OCI-LY3 (cell line): ENCODE data around the gene MASP1.

Source experiments
- EZH2phosphoT487 ChIP-seq: fragments of 200-600 bp; shearing (Covaris generic); IDR thresholded peaks from 2 replicates; pipeline ENCODE4 v1.6.1; 2018; ENCODE audit warnings: antibody characterized with exemption, mixed run types, low read depth
- TF ChIP-seq, protein P1 (sequence below): fragments of 200-600, 300-600 bp; sonication (generic); IDR thresholded peaks from 2 replicates; pipeline ENCODE4 v1.5.1; 2014; ENCODE audit warnings: antibody characterized with exemption, low read length, low read depth

DNA sequence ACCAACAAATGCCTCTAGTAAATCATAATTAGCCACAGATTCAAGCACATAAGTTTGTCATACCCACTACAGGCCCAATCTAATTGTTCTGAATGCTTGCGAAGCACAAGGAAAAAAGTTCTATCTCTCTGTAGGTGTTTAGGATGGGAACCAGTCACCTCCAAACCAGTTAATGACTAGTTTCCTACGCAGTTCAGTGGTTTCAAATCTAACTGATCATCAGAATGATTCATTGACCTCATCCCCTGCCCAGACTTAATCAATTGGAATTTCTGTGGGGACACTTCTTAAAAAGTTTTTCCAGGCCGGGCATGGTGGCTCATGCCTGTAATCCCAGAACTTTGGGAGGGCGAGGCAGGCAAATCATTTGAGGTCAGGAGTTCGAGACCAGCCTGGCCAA lies 24.3 kb upstream of the MASP1 start:
- TF ChIP-seq, protein P1, sequence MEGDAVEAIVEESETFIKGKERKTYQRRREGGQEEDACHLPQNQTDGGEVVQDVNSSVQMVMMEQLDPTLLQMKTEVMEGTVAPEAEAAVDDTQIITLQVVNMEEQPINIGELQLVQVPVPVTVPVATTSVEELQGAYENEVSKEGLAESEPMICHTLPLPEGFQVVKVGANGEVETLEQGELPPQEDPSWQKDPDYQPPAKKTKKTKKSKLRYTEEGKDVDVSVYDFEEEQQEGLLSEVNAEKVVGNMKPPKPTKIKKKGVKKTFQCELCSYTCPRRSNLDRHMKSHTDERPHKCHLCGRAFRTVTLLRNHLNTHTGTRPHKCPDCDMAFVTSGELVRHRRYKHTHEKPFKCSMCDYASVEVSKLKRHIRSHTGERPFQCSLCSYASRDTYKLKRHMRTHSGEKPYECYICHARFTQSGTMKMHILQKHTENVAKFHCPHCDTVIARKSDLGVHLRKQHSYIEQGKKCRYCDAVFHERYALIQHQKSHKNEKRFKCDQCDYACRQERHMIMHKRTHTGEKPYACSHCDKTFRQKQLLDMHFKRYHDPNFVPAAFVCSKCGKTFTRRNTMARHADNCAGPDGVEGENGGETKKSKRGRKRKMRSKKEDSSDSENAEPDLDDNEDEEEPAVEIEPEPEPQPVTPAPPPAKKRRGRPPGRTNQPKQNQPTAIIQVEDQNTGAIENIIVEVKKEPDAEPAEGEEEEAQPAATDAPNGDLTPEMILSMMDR, result no peak
- TF ChIP-seq EZH2phosphoT487, result no peak
